ENCODE measurements around the gene BACH2.
A peak's percentile ranks its signal among the peaks of the same experiment; 100 is the strongest.

The BACH2 gene

DNA sequence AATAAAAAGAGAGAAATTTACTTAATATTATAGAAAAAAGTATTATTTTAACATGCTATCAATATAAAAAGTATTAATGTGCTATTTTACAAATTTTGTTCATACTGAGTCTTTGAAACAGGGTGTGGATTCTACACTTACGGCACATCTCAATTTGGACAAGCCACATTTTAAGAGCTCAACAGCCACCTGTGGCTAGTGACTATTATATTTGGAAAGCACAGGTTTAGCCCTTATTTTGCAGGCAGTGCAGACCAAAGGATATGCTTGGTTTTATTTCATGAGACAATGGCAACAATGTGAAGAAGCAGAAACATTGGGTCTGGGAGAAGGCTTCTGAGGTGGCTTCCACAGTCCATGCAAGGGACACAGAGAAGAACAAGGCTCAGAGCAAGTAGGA is 74.6 kb downstream of the BACH2 start:
- TF ChIP-seq, protein P1, sequence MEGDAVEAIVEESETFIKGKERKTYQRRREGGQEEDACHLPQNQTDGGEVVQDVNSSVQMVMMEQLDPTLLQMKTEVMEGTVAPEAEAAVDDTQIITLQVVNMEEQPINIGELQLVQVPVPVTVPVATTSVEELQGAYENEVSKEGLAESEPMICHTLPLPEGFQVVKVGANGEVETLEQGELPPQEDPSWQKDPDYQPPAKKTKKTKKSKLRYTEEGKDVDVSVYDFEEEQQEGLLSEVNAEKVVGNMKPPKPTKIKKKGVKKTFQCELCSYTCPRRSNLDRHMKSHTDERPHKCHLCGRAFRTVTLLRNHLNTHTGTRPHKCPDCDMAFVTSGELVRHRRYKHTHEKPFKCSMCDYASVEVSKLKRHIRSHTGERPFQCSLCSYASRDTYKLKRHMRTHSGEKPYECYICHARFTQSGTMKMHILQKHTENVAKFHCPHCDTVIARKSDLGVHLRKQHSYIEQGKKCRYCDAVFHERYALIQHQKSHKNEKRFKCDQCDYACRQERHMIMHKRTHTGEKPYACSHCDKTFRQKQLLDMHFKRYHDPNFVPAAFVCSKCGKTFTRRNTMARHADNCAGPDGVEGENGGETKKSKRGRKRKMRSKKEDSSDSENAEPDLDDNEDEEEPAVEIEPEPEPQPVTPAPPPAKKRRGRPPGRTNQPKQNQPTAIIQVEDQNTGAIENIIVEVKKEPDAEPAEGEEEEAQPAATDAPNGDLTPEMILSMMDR (IDR thresholded peaks at IDR 0.05; ENCODE audit: control insufficient read depth, insufficient read depth, low read depth, low read length, missing control alignments) = no peak
- no peak overlapping the region for H3K4me3 ChIP-seq (ENCODE audit: control insufficient read depth, low read depth, low read length)
- no peak for DNase-seq (ENCODE audit: low read depth)

DNA sequence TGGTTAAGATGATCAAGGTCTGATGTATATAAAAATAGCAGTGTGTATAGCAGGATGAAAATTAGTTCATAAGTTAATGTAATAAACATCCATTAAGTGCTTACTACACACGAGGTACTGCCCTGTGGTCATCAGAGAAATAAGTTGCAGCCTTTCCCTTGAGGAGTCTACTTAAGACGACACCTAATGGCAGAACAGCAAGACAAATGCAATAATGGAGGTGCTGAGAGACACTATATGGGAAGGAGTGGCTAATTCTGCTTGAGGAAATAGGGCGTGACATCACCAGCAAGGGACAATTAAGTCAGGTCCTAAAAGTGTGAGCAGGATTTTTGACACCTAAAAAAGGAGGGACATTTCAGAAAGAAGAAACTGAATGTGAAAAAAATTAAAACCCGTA is 75.2 kb downstream of the BACH2 start:
- no peak overlapping the region for H3K4me3 ChIP-seq (ENCODE audit: control insufficient read depth, low read depth, low read length)
- TF ChIP-seq, protein P1 (IDR thresholded peaks at IDR 0.05; ENCODE audit: control insufficient read depth, insufficient read depth, low read depth, low read length, missing control alignments) = no peak
- DNase-seq (ENCODE audit: low read depth) = no peak

DNA sequence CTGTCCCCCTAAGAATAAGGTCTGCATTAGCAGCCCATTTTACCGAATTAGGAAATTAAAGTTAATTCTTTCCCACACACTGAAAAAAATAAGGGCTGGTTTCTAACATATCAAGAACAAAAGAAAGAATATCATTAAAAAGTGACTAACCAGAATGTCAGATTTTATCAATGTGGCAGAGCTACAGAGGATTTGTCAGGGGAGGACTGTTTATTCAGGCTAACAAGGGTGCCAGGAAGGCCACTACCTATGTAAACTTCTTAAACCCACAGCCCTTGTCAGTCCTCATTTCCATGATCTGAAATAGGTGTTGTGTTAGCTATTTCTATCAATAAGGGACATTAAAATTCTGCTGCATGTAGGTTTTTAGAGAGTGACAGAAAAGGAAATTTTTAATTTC is 76.4 kb downstream of the BACH2 start:
- H3K4me3 ChIP-seq (ENCODE audit: control insufficient read depth, low read depth, low read length) = no peak overlapping the region
- TF ChIP-seq, protein P1 (IDR thresholded peaks at IDR 0.05; ENCODE audit: control insufficient read depth, insufficient read depth, low read depth, low read length, missing control alignments) = no peak
- no peak for DNase-seq (ENCODE audit: low read depth)

DNA sequence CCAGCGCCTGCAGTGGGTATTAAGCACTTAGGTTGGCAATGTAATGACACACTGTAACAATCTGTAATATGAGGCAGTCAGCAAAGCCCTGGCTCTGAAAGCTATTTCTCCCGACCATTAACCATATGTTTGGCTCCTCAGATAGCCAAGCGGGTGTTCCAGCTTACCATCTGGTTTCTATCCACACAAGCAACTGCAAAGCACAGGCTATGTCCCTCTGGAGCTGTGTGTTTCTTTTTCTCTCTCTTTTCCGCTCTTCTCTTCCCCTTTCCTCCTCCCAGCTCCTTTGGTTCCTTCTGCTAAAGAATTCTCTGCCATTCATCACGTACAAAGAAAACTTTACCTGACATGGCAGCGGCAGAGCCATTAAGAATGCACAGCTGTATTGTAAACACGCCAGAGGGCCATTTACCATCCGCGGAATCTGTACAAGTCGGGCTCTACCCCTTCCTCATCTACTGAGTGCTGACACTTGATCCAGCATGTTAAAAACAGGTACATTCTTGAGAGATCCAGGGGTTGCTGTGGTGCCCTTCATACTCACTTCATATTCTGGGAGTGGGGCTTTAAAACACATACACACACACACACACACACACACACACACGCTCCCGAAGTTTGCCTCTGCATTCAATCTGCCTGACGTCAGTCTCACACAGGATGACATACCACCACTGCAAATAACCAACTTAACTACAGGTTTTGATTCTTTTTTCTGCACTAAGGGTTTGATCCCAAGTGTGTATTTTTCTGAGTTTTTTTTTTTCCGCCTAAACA is 77.2 kb downstream of the BACH2 start:
- TF ChIP-seq, protein P1 (IDR thresholded peaks at IDR 0.05; ENCODE audit: control insufficient read depth, insufficient read depth, low read depth, low read length, missing control alignments) = no peak
- H3K4me3 ChIP-seq (ENCODE audit: control insufficient read depth, low read depth, low read length) = no peak overlapping the region
- DNase-seq (ENCODE audit: low read depth) = peak; percentile 67

DNA sequence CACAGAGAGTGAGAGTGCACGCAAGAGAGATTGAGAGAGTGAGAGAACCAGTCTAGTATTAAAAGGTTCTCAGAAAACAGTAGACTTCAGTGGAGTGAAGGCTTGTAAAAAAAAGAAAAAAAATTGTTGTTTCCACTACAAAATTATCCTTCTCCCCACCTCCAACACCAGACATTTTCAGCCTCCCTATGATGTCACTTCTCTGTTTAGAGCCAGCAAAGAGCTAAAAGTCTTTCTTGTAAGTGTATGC is 77.8 kb downstream of the BACH2 start:
- TF ChIP-seq, protein P1 (IDR thresholded peaks at IDR 0.05; ENCODE audit: control insufficient read depth, insufficient read depth, low read depth, low read length, missing control alignments) = no peak
- DNase-seq (ENCODE audit: low read depth) = no peak
- H3K4me3 ChIP-seq (ENCODE audit: control insufficient read depth, low read depth, low read length) = peak overlapping the region; percentile 15; the same call in 1 of the 2 replicates

DNA sequence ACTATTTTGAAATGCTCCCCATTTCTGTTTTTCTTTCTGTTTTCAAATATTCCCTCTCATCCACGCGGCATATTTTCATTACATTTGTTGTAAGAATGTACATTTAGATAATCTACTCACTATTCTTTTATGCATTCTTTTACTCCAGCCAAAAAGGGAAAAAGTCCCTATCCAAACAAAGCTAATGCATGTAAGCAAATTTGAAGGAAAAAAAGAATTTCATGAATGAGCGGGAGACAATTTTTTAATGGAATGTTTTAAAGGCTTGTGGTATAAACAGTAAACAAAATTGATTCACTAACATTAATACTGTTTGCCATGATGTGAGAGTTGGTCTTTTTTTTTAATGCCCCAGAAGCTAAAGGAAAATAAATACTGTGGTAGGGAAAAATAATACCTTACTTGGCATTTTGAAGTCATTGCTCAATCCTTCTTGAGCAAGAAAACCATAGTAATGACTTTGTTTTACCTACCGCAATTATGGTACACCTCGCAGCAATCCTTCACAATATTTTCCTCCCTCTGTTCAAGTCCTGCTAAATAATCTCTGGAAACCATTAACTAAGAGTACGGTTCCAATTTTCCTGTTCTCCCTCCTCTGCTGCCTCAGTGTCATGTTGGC is 79.0 kb downstream of the BACH2 start:
- H3K4me3 ChIP-seq (ENCODE audit: control insufficient read depth, low read depth, low read length) = no peak overlapping the region
- no peak for DNase-seq (ENCODE audit: low read depth)
- TF ChIP-seq, protein P1 (IDR thresholded peaks at IDR 0.05; ENCODE audit: control insufficient read depth, insufficient read depth, low read depth, low read length, missing control alignments) = no peak

Measured in AG09309 (cell line).